HG02943 (cell line): ENCODE results near the gene TMEM209.
"Not testable (repeated sequence)": the region's sequence is repeated elsewhere in the genome, so short reads cannot be mapped to it uniquely, and the experiment has no call there.

Source experiments
- ATAC-seq: cut with Tn5 transposase; IDR thresholded peaks from one replicate; pipeline ENCODE4 v1.9.1; 2021; ENCODE audit warnings: mild to moderate bottlenecking, low read depth, moderate library complexity; ENCODE audit not compliant: unreplicated experiment

TMEM209 gene

DNA sequence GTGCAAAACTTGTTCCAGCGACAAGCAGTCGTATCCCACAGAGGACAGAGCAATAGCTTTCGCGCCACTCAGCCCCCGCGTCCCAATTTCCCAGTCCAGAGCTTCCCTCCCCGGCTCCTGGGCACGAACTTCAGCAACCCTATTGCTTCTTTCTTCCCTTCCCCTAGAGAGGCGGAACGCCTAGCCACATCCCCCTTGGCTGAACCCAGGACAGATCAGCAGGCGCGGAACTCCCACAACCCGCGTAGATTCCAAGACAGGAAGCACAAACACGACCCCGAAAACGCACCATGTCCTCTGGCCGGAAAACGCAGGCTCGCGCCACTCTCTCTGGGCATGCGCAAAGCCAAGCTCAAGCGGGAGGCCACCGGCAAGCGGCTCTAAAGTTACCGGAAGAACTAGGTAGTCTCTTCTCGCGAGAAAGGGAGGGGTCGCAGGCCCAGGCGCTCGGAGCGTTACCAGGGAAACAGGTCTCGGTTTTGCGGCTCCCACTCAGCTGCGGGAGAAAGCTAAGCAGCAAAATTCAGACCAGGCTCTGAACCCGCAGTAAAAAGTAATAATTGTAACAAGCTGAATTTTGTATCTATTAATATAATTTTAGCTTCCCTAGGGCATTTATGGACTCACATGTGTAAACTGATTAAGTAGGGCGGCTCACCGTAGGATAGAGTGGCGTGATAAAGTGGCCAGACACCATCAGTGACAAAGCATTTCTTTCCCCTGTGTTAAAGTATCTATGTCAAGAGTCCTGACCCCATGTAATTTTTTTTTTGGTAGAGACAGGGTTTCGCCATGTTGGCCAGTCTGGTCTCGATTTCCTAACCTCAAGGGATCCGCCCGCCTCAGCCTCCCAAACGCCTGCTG lies at the start of gene TMEM209:
Gene TMEM209, minus strand, starts transcription at position 323 of the 864 bp plus-strand sequence. Its CDS starts 31 bp downstream, at position 292.
- ATAC-seq, result peak; percentile 85

DNA sequence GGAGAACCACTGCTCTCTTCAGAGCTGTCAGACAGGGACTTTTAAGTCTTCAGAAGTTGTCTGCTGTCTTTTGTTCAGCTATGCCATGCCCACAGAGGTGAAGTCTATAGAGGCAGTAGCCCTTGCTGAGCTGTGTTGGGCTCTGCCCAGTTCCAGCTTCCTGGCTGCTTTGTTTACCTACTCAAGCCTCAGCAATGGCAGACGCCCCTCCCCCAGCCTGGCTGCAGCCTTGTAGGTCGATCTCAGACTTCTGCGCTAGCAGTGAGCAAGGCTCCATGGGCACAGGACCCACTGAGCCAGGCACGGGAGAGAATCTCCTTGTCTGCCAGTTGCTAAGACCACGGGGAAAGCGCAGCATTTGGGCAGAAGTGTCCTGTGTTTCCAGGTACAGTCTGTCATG lies 49.3 kb upstream of the TMEM209 start:
- ATAC-seq, result no peak

DNA sequence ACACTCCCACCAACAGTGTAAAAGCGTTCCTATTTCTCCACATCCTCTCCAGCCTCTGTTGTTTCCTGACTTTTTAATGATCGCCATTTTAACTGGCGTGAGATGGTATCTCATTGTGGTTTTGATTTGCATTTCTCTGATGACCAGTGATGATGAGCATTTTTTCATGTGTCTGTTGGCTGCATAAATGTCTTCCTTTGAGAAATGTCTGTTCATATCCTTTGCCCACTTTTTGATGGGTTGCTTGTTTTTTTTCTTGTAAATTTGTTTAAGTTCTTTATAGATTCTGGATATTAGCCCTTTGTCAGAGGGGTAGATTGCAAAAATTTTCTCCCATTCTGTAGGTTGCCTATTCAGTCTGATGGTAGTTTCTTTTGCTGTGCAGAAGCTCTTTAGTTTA lies 44.4 kb upstream of the TMEM209 start:
- not testable (repeated sequence) for ATAC-seq

DNA sequence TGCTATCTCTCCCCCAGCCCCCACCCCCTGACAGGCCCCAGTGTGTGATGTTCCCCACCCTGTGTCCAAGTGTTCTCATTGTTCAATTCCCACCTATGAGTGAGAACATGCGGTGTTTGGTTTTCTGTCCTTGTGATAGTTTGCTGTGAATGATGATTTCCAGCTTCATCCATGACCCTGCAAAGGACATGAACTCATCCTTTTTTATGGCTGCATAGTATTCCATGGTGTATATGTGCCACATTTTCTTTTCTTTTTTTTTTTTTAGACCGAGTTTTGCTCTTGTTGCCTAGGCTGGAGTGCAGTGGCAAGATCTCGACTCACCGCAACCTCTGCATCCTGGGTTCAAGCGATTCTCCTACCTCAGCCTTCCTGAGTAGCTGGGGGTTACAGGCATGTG lies 43.6 kb upstream of the TMEM209 start:
- not testable (repeated sequence) for ATAC-seq

DNA sequence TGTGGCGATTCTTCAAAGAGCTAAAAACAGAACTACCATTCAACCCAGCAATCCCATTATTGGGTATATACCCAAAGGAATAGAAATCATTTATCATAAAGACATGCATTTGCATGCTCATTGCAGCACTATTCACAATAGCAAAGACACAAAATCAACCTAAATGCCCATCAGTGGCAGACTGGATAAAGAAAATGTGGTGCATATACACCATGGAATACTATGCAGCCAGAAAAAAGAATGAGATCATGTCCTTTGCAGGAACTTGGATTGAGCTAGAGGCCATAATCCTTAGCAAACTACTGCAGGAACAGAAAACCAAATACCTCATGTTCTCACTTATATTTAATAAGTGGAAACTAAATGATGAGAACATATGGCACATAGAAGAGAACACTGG lies 41.3 kb upstream of the TMEM209 start:
- ATAC-seq, result not testable (repeated sequence)

DNA sequence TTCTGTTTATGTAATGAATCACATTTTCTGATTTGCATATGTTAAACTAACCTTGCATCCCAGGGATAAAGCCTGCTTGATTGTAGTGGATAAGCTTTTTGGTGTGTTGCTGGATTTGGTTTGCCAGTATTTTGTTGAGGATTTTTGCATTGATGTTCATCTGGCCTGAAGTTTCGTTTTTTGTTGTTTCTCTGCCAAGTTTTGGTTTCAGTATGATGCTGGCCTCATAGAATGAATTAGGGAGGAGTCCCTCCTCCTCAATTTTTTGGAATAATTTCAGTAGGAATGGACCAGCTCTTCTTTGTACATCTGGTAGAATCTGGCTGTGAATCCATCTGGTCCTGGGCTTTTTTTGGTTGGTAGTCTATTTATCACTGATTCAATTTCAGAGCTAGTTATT lies 38.3 kb upstream of the TMEM209 start:
- ATAC-seq, result not testable (repeated sequence)

DNA sequence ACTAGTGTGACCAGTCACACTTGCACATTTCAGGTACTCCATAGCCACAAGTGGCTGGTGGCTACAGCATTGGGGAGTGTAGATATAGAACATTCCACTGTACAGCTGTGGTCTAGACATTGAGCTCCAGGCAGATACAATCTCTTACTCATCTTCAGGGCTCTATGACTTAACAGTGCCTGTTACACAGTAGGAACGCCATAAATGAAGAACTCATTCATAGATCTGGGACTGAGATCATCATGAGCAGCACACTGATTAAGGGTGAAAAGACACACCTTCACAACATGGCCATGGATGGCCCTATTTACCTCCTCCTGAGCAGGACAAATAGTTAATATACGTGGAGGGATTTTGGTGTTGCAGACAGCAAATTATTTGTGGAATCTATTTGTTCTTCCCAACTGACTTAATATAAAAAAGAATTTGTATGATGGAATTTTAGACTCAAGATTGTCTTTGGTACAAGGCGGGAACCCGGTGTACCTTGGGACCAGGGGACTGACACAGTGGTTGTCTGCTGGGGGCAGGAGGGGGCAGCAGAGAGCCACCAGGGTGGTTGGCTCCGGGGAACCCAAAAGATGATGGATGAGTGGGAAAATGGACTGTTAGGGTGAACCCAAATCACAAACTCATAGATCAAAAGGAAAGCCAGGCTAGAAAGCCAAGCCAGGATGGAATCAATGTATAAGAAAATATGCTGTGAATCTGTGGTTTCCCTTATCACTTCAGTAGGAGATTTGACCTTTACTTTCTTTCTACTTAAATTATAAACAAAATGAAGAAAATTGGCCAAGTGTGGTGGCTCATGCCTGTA lies 37.2 kb upstream of the TMEM209 start:
- ATAC-seq, result no peak

DNA sequence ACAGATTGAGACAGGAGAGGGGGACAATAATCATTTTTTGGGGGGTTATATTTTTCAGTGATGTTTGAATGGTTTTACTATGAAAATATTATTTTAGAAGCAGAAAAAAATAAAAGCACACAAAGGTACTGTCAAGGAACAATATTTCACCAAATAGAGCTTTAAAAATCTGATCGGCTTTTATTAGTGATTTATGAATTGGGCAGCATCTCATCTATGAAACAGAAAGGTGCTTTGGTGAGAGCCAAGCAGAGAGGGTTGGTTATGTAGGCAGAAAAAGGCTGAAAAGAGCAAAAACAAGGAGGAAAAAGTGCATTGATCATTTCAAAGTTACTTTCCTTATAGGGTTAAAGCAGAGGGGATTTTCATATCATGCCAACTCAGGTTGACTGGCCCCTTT lies 35.0 kb upstream of the TMEM209 start:
- ATAC-seq, result no peak

DNA sequence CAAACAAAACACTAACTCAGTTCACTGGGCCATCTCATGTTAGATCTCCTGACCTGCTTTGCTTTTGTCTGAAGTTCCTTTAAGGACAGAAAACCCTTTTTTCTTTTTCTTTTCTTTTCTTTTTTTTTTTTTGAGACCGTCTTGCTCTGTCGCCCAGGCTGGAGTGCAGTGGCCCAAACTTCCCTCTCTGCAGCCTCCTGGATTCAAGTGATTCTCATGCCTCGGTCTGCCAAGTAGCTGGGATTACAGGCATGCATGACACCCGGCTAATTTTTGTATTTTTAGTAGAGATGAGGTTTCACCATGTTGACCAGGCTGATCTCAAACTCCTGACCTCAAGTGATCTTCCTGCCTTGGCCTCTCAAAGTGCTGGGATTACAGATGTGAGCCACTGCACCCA lies 31.2 kb upstream of the TMEM209 start:
- ATAC-seq, result not testable (repeated sequence)

DNA sequence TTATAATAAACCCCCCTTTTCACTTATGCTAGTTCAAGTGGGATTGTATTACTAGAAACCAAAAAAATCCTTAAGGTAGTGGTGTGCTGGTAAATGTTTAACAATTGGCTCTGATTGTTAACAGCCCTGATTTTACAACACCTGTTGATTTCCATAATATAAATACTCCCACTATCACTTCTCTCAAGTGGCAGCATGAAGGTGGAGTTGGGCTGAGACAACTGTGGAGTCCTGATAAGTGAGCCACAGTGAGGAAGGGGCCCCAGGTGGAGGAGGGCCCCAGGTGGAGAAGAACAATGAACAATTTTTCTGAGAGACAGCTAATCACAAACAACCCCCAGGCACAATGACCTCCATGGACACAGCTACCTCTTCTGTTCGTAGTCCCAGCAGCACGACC lies 28.9 kb upstream of the TMEM209 start:
- ATAC-seq, result no peak

DNA sequence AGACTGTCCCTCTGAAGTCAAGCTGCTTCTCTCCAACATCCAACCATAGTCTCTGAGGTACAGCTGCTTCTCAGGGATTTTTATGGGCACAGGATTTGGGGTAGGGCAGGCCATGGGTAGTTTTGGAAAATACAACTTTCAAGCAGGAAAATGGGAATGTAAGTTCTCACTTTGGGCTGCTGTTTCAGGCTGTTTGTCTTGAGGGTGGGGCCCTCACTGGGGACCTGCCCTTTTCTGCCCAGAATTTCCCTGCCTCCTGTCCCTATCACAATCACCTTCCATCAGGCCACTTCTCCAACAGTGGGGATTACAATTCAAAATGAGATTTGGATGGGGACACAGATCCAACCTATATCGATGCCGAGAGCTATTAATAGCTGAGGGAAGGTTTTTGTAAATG lies 27.0 kb upstream of the TMEM209 start:
- no peak for ATAC-seq

DNA sequence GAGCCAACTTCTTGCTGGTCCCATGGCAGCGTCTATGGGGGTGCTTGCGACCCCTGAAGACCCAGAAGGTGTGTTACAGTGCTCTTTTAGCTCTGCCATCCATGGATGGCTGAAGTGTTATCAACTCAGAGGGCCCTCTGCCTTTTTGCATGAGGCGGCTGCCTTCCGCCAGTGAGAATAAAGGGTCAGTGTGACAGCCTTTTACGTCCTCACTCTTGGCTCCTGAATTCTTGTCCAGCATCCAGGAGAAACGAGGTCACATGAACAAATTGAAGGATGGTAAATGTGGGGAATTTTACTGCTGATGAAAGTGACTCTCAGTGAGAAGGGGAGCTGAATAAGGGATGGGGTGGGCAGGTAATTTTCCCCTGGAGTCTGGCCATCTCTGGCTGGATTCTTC lies 26.6 kb upstream of the TMEM209 start:
- ATAC-seq, result no peak

DNA sequence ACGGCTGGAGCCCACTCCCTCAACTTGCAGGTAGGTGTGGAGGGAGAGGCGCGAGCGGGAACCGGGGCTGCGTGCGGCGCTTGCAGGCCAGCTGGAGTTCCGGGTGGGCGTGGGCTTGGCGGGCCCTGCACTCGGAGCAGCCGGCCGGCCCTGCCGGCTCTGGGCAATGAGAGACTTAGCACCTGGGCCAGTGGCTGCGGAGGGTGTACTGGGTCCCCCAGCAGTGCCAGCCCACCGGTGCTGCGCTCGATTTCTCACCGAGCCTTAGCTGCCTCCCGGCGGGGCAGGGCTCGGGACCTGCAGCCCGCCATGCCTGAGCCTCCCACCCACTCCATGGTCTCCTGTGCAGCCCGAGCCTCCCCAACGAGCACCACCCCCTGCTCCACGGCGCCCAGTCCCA lies 24.8 kb upstream of the TMEM209 start:
- ATAC-seq, result not testable (repeated sequence)

DNA sequence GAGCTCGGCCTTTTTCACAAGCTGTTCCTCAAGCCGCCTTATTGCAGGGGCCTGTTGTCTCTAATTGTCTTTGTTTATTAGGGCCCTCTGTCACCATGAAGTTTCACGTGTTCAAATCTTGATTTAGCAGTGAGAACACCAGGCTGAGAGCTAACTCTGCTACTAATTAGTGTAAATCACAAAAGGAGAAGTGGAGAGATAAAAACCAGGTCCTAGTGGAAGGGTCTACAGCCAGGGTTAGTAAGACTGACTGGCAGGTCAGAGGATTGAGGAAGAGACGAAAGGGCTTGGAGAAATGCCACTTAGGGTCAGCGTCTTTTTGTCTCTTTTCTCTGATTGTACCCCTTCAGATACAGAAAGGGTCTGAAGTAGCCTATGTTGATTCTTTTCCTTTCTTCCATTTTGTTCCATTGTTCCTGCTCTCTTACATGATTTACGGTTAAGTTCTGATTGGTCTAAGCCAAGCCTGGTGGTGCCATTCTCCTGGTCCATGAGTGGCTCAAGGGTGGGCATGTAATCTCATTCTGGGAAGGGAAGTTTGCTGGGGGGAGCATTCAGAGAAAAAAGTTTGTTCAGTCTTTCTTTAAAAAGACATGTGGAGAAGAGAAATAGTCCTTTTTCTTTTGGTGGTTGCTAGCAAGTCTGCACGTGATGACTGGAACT lies 23.8 kb upstream of the TMEM209 start:
- no peak for ATAC-seq

DNA sequence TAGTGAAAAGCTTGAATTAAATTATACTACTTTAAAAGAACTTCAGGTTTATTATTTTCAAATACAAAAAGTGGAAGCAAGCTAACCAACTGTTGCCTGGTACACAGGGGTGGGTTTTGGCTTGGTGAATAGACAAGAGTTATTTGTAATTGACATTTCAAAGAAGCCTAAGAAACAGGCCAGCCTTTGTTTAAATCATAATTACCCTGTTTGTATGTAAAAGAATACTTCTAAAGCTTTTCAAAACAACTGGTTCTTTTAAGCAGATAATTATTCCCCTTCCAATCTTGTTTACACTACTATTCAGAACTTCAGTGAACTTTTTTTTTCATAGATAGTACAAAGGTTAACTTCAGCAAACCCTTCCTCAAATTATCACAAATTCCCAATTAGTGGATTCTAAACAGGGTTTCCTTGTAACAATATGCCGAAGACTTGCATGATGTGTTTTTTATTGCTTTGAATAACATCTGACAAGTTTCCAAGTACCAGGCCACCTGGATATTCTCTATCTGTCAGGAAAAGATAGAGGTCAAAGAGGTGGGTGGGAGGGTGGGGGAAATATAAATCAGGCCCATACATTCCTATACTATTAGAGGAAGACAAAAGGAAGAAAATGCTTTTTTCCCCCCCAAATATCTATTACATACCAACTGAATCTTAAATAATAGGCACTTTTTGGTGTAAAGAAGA lies 22.8 kb upstream of the TMEM209 start:
- no peak for ATAC-seq

DNA sequence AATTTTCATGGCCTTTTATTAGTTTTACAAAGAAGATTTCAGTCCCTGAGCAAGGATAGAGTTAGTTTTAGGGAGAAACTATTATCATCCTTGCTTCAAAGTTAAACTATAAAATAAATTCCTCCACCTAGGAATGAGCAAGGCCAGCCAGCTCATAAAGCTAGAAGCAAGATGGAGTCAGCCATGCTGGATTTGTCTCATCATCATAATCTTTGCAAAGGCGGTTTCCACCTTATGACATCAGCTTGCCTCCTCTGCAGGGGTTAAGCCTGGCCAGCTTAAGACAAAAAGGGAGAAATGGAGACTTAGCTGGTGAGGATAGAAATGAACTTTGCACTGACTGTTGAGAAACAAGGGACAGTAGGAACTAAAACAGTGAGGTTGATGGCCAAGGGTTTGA lies 21.1 kb upstream of the TMEM209 start:
- no peak for ATAC-seq

DNA sequence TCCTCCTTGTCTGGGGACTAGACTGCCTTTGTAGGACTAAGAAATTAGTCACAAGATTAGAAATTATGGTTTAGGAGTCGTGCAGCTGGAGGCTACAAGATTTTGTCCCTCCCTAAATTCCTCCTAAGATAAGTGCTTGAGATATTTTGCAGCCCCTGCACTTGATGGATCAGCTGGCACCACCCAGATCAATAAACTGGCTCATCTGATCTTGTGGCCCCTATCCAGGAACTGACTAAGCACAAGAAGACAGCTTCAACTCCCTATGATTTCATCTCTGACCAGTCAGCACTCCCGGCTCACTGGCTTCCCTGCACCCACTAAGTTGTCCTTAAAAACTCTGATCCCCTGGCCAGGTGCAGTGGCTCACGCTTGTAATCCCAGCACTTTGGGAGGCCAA lies 19.7 kb upstream of the TMEM209 start:
- not testable (repeated sequence) for ATAC-seq

DNA sequence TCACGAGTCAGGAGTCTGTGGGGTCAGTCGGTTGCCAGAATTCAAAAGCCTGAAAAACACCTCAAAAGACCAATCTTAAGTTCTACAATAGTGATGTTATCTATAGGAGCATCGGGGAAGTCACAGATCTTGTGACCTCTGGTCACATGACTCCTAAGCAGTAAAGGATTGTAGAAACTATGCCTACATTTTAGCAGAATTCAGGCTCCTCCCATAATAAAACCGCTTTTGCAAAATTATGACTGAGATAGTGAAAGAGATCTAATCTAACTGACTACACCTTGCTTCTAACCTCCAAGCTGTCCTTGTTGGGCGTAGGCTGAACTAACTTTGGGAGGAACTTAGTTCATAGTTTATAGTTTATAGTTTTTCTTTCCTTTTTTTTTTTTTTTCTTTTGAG lies 19.0 kb upstream of the TMEM209 start:
- ATAC-seq, result no peak

DNA sequence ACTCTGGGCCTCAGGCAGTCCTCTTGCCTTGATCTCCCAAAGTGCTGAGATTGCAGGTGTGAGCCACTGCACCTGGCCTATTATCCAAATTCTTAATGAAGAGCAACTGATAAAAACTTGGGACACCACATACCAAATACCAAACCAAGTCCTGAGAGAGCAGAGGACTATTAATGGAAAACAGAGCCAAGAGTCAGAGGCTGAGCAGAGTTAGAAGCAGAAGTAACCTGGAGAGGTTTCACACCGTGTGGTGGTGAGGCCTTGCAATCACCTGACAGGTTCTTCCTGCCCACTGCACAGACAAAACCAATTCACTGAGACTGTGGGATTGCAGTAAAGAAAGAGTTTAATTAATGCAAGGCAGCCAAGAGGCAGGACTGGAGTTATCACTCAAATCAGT lies 18.4 kb upstream of the TMEM209 start:
- ATAC-seq, result no peak

DNA sequence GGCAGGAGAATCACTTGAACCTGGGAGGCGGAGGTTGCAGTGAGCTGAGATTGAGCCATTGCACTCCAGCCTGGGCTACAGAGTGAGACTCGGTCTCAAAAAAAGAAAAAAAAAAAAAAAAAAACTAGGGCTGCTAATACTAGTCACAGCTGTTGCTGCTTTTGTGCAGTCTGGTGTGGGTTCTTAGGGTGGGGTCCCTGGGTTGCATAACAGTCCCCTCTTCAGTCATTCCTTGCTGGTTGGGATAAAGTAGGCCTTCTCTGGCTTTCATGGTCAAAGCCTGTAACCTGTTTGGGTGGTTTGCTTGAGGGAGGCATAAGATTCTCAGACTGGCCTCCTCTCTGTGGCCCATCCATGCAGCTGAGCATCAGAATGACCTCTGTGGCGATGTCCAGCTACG lies 16.5 kb upstream of the TMEM209 start:
- no peak for ATAC-seq

DNA sequence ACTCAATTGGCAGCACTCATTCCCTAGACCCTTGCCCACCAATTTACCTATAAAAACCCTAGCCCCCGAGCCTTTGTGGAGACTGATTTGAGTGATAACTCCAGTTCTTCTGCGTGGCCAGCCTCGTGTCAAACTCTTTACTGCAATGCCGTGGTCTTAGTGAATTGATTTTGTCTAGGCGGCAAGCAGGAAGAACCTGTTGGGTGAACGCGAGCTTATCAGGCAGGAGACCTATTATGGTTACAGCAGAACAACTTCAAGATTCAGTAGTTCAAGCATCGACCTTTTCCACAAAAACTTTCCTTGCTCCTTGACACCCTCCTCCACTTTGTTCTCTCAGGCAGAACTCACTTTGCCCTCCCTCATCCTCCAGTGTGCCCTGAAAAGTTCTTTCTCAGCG lies 14.7 kb upstream of the TMEM209 start:
- ATAC-seq, result no peak
